ENCODE measurements around the gene MAP2K3.

DNA sequence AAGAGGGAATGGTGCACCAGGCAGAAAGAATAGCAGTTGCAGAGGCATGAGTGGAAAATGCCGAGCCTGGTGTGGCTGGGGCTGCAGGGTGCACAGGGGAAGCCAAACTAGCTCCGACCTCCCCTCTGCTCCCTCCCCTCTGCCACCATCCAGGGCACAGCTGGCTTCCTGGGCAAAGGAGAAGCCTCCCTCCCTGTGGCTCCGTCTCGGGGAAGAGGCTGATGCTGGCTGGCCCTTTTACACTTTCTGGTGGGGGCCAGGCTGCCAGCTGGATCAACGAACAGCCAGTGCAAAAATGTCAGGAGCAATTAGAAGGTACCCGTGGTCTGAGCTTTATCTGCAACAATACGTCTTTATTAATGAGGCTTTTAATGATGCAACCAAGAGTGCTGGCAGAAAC, 54.5 kb downstream of the MAP2K3 start:
- TF ChIP-seq POLR2AphosphoS5 (IDR thresholded peaks at IDR 0.05; ENCODE audit: low read depth, low read length) (no peak), POLR2A (IDR thresholded peaks at IDR 0.05; ENCODE audit: low read depth, low read length) (no peak), PAX5 (IDR thresholded peaks at IDR 0.05; ENCODE audit: insufficient read depth, low read length, severe bottlenecking) (no peak), TAF1 (IDR thresholded peaks at IDR 0.05; ENCODE audit: low read depth, low read length) (no peak)

Data from GM12891 (cell line).